GM12878 (cell line): ENCODE results near the gene TSNAX. TPM values are rescaled to one million over a fixed set of nuclear protein-coding genes. Genes with fewer than 3 reads are reported as not detected.

Experiments used
- ATAC-seq: fragments of 200-7000 bp; cut with Tn5 transposase; 3 replicates; pipeline ENCODE4 v1.9.1; 2020; ENCODE audit warnings: mild to moderate bottlenecking, moderate library complexity
- BruUV-seq: library from RNA; stranded (reverse); fragments of 400-500 nt; replicated peaks from 2 replicates; lab custom pipeline; 2021; lab: Mats Ljungman, UMichigan
- CTCF ChIA-PET: fragments of 300-600 bp; sonication (Branson Sonifier 250); formaldehyde crosslinking; extraction: SDS; loops from one replicate; lab custom pipeline; 2021; ENCODE audit warnings: inconsistent platforms; lab: Yijun Ruan, JAX
- POLR2A ChIA-PET: fragments of 350-600 bp; formaldehyde crosslinking; extraction: SDS; loops from one replicate; lab custom pipeline; 2021; ENCODE audit warnings: inconsistent platforms; lab: Charles Lee
- RAD21 ChIA-PET: fragments of 300-600 bp; sonication (Branson Sonifier 250); formaldehyde crosslinking; loops from one replicate; lab custom pipeline; 2023; ENCODE audit warnings: antibody characterized with exemption; ENCODE audit not compliant: unreplicated experiment; lab: Charles Lee
- SMC1A ChIA-PET: fragments of 300-600 bp; sonication (Branson Sonifier 250); formaldehyde crosslinking; loops from one replicate; lab custom pipeline; 2023; ENCODE audit not compliant: unreplicated experiment, uncharacterized antibody; lab: Charles Lee
- DNase-seq: peaks from one replicate; pipeline ENCODE4 v3.0.0-alpha.2; 2011; ENCODE audit warnings: low read depth, low spot score
- FAIRE-seq: peaks from 3 replicates; lab custom pipeline; 2011; peaks lifted over from hg19 to GRCh38; lab: Jason Lieb, UNC
- H2AFZ ChIP-seq: 2 replicates; pipeline ENCODE4 v1.6.0; 2011; ENCODE audit warnings: low read depth, low read length, control low read depth; ENCODE audit not compliant: control insufficient read depth
- H3K27ac ChIP-seq: 2 replicates; pipeline ENCODE4 v1.5.1; 2011; ENCODE audit warnings: control low read depth; ENCODE audit not compliant: control insufficient read depth, insufficient read depth
- H3K27me3 ChIP-seq, 2 experiments: replicated peaks in 1 of 2; 2 replicates each; pipeline versions ENCODE4 v1.6.0 to v1.6.1; 2011; ENCODE audit warnings: low read length in 1 of 2; ENCODE audit not compliant: control insufficient read depth in 2 of 2, insufficient read depth in 2 of 2
- H3K36me3 ChIP-seq, 2 experiments: 2 replicates each; pipeline ENCODE4 v1.5.1; 2011; ENCODE audit warnings: low read length in 1 of 2; ENCODE audit not compliant: control insufficient read depth in 2 of 2, insufficient read depth in 2 of 2
- H3K4me1 ChIP-seq: 2 replicates; pipeline ENCODE4 v1.6.1; 2011; ENCODE audit warnings: mild to moderate bottlenecking, low read length, moderate library complexity, mixed read lengths; ENCODE audit not compliant: control insufficient read depth, insufficient read depth
- H3K4me2 ChIP-seq: 2 replicates; pipeline ENCODE4 v1.6.0; 2011; ENCODE audit warnings: control low read depth; ENCODE audit not compliant: control insufficient read depth, insufficient read depth
- H3K4me3 ChIP-seq: fragments of 200-600 bp; sonication (generic); 2 replicates; pipeline ENCODE4 v1.5.1; 2016
- H3K79me2 ChIP-seq: 2 replicates; pipeline ENCODE4 v1.6.0; 2011; ENCODE audit warnings: low read length; ENCODE audit not compliant: control insufficient read depth, insufficient read depth
- H3K9ac ChIP-seq: 2 replicates; pipeline ENCODE4 v1.8.0; 2011; ENCODE audit warnings: low read length, control low read depth, mixed read lengths; ENCODE audit not compliant: control insufficient read depth, insufficient read depth
- H3K9me3 ChIP-seq: replicated peaks from 3 replicates; pipeline ENCODE4 v1.5.1; 2011; ENCODE audit warnings: mild to moderate bottlenecking, low read length; ENCODE audit not compliant: control insufficient read depth, insufficient read depth
- H4K20me1 ChIP-seq: 2 replicates; pipeline ENCODE4 v1.6.0; 2011; ENCODE audit not compliant: control insufficient read depth, insufficient read depth
- CBX5 ChIP-seq: sonication (generic); IDR thresholded peaks from 2 replicates; pipeline ENCODE4 v1.6.1; 2016; ENCODE audit warnings: low read depth, moderate library complexity, mild to moderate bottlenecking, inconsistent platforms
- E2F4 ChIP-seq: IDR thresholded peaks from 2 replicates; pipeline ENCODE4 v1.6.1; 2012; ENCODE audit warnings: low read depth, low read length, improper control_type of control experiment
- GATAD2B ChIP-seq: fragments of 450-650 bp; conservative IDR thresholded peaks from 2 replicates; pipeline ENCODE4 v1.6.1; 2017; ENCODE audit warnings: low read depth, mild to moderate bottlenecking, moderate library complexity
- IKZF1 ChIP-seq: fragments of 450-650 bp; conservative IDR thresholded peaks from 2 replicates; pipeline ENCODE4 v1.6.1; 2017; ENCODE audit warnings: antibody characterized with exemption, mild to moderate bottlenecking
- NR2C2 ChIP-seq: IDR thresholded peaks from 2 replicates; pipeline ENCODE4 v1.6.1; 2011; ENCODE audit warnings: borderline replicate concordance, low read depth; ENCODE audit not compliant: control insufficient read depth, insufficient read length
- SMAD5 ChIP-seq: IDR thresholded peaks from 2 replicates; pipeline ENCODE4 v1.6.1; 2016; ENCODE audit warnings: antibody characterized with exemption, low read depth
- SMC3 ChIP-seq: IDR thresholded peaks from 2 replicates; pipeline ENCODE4 v1.6.1; 2011; ENCODE audit warnings: low read length, improper control_type of control experiment, borderline replicate concordance
- TAF1 ChIP-seq: IDR thresholded peaks from 2 replicates; pipeline ENCODE4 v1.6.1; 2011; ENCODE audit warnings: mild to moderate bottlenecking, low read depth, low read length, borderline replicate concordance
- TBL1XR1 ChIP-seq: IDR thresholded peaks from 2 replicates; pipeline ENCODE4 v1.6.1; 2012; ENCODE audit warnings: low read depth, low read length, improper control_type of control experiment
- WGBS: methylation state at CpG from one replicate; pipeline ENCODE4 v1.1.6; 2016; ENCODE audit warnings: low lambda C conversion rate; ENCODE audit not compliant: insufficient replicate concordance, insufficient coverage; ENCODE audit errors: missing lambda C conversion rate; 5-methylcytosine and 5-hydroxymethylcytosine counted together
- in situ Hi-C: fragments of 300-500 bp; cut with MboI; formaldehyde crosslinking; loops from 9 replicates; pipeline ENCODE4 v1.14.3; 2018; ENCODE audit warnings: mixed read lengths
- intact Hi-C: fragments of 100-400 bp; cut with micrococcal nuclease; formaldehyde crosslinking; loops from one replicate; pipeline ENCODE4 v1.14.2; 2022; ENCODE audit not compliant: unreplicated experiment
- polyA plus RNA-seq, 11 experiments: library from polyadenylated mRNA; depleted of rRNA in 4 of 11; unstranded in 6 of 11; stranded (reverse) in 5 of 11; fragments of >200 nt; fragmentation: Nextera tagmentation in 4 of 11; fragmentation: Illumina TruSeq in 1 of 11; extraction: Ambion mirVana in 4 of 11; extraction: Trizol in 1 of 11; gene quantifications; 1 replicate in 1 of 11; 2 replicates in 10 of 11; pipeline versions ENCODE4 v1.2.1 to v1.2.3, GENCODE V29; 2011 to 2016; ENCODE audit warnings: inconsistent platforms in 2 of 11, missing spikeins in 2 of 11, low read depth in 1 of 11
- total RNA-seq, 4 experiments: library from RNA; depleted of rRNA in 3 of 4; stranded (reverse); fragments of >200 nt in 3 of 4; fragmentation: Illumina TruSeq in 1 of 4; extraction: Trizol in 1 of 4; gene quantifications; 2 replicates each; pipeline versions ENCODE4 v1.2.1 to v1.2.3, GENCODE V29; 2013 to 2021
- TF ChIP-seq, protein P1 (sequence below): fragments of 450-650 bp; IDR thresholded peaks from 2 replicates; pipeline ENCODE4 v1.6.1; 2017; ENCODE audit warnings: mild to moderate bottlenecking, moderate library complexity

TSNAX gene
- total and polyA plus RNA-seq, 10 of the 15 experiments (the other 5 are each of a cell fraction or from before 2014, with no cell fraction given) = 24.8 to 49.7 (median 35.6) TPM

DNA sequence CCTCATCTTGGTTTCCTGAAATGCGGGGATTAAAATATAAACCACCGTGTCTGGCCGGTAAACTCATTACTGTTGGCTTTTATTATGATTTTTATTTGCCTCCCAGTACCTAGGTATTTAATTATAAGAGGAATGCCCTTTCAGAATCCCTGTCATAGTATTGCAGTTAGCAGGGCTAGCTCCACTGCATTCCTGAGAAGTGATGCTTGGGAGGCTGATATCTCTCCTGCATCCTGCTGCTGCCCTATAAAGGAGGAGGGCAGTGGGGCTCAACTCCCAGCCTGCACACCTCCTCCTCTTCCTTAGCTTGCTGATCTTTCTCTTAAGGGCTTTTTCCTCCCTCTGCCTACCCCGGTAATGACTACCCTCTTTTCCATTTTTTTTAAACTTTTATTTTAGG is 78.2 kb downstream of the TSNAX start (continued):
- TF ChIP-seq, protein P1, sequence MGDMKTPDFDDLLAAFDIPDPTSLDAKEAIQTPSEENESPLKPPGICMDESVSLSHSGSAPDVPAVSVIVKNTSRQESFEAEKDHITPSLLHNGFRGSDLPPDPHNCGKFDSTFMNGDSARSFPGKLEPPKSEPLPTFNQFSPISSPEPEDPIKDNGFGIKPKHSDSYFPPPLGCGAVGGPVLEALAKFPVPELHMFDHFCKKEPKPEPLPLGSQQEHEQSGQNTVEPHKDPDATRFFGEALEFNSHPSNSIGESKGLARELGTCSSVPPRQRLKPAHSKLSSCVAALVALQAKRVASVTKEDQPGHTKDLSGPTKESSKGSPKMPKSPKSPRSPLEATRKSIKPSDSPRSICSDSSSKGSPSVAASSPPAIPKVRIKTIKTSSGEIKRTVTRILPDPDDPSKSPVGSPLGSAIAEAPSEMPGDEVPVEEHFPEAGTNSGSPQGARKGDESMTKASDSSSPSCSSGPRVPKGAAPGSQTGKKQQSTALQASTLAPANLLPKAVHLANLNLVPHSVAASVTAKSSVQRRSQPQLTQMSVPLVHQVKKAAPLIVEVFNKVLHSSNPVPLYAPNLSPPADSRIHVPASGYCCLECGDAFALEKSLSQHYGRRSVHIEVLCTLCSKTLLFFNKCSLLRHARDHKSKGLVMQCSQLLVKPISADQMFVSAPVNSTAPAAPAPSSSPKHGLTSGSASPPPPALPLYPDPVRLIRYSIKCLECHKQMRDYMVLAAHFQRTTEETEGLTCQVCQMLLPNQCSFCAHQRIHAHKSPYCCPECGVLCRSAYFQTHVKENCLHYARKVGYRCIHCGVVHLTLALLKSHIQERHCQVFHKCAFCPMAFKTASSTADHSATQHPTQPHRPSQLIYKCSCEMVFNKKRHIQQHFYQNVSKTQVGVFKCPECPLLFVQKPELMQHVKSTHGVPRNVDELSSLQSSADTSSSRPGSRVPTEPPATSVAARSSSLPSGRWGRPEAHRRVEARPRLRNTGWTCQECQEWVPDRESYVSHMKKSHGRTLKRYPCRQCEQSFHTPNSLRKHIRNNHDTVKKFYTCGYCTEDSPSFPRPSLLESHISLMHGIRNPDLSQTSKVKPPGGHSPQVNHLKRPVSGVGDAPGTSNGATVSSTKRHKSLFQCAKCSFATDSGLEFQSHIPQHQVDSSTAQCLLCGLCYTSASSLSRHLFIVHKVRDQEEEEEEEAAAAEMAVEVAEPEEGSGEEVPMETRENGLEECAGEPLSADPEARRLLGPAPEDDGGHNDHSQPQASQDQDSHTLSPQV = no peak
- TF ChIP-seq GATAD2B = no peak

DNA sequence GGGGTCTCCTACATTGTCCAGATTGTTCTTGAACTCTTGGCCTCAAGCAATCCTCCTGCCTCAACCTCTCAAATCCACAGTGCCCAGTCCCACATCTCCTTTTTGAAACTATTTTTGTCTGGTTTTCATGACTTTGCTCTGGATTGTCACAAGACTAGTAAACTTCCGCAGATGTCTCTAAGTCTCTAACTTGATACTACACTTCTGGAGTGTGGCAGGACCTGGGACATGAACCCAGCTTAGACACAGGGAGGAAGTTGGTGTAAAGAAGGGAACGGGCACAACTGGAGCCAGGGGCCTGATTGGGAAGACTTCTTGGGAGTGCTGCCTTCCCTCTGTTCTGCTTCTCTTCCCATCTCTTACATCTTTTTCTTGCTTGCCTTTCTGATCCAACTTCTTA is 81.9 kb downstream of the TSNAX start:
- Histone ChIP-seq H3K27me3 (no peaks in the 10 kb centered on the region; a peak in 1 of 4 replicates), H3K27ac (no peak overlapping the region), H3K79me2 (no peaks in the 10 kb centered on the region), H2AFZ (no peak overlapping the region), H3K4me3 (no peak overlapping the region), H3K36me3 (no peaks in the 10 kb centered on the region), H3K9ac (no peak overlapping the region), H4K20me1 (no peaks in the 10 kb centered on the region), H3K4me2 (no peak overlapping the region), H3K4me1 (peaks cover 35% of the 10 kb centered on the region), H3K9me3 (peaks cover 21% of the 10 kb centered on the region; the same call in 2 of the 3 replicates)
- no peak for ATAC-seq
- RAD21 ChIA-PET = no interaction called here
- in situ Hi-C loops = no loop called here
- CTCF ChIA-PET = no interaction called here
- WGBS = 92% methylated on average over 2 of the region's 2 CpGs
- intact Hi-C loops = no loop called here
- no peak for DNase-seq
- no TSS peak for BruUV-seq
- SMC1A ChIA-PET = no interaction called here
- FAIRE-seq = no peak
- POLR2A ChIA-PET = no interaction called here
- TF ChIP-seq IKZF1 (no peak), E2F4 (no peak), TAF1 (no peak), TBL1XR1 (no peak), SMAD5 (no peak), CBX5 (no peak), NR2C2 (no peak), SMC3 (no peak)
- TF ChIP-seq, protein P1 = no peak
